Activated CD8-positive, alpha-beta T cell treated with anti-CD3 and anti-CD28 coated beads, Interleukin-2, amount 10 ng/mL, durations not matched to agents 7 days and 5 days (primary cell): Measurements from ENCODE around the gene DUS1L. TPM values are rescaled to one million over a fixed set of nuclear protein-coding genes. Genes with fewer than 3 reads are reported as not detected.

ENCODE experiments used
- ATAC-seq: fragments of 150-1000 bp; cut with Tn5 transposase; one replicate; pipeline ENCODE4 v1.10.0; 2021; ENCODE audit warnings: moderate library complexity
- CTCF ChIA-PET: fragments of 350-600 bp; sonication (Branson Sonifier 250); formaldehyde crosslinking; loops from one replicate; lab custom pipeline; 2021; ENCODE audit warnings: antibody characterized with exemption; lab: Charles Lee
- POLR2A ChIA-PET: fragments of 350-600 bp; sonication (Branson Sonifier 250); formaldehyde crosslinking; loops from one replicate; lab custom pipeline; 2021; ENCODE audit warnings: antibody characterized with exemption; lab: Charles Lee
- DNase-seq: peaks from one replicate; pipeline ENCODE4 v3.0.0-alpha.2; 2020
- H3K27ac Mint-ChIP-seq: one replicate; pipeline ENCODE4 v1.8.0; 2021; ENCODE audit warnings: mild to moderate bottlenecking, mixed read lengths
- H3K27me3 Mint-ChIP-seq: one replicate; pipeline ENCODE4 v1.8.0; 2021; ENCODE audit warnings: low read depth, mixed read lengths
- H3K36me3 Mint-ChIP-seq: one replicate; pipeline ENCODE4 v1.8.0; 2021; ENCODE audit warnings: low read depth, mixed read lengths
- H3K4me1 Mint-ChIP-seq: one replicate; pipeline ENCODE4 v1.8.0; 2021; ENCODE audit warnings: low read depth, mixed read lengths
- H3K4me3 Mint-ChIP-seq: one replicate; pipeline ENCODE4 v1.8.0; 2021; ENCODE audit warnings: mild to moderate bottlenecking, mixed read lengths
- H3K9me3 Mint-ChIP-seq: one replicate; pipeline ENCODE4 v1.8.0; 2022; ENCODE audit warnings: mixed read lengths; ENCODE audit not compliant: insufficient read depth
- total RNA-seq, 2 experiments: library from RNA; stranded (reverse); gene quantifications; one replicate each; pipeline ENCODE4 v1.2.3, GENCODE V29; 2021

Gene DUS1L
- total RNA-seq, 2 experiments from 2014 or later, result 126 to 127 TPM

GRCh38 chr17:82078433-82078832, 12.8 kb upstream of the DUS1L start:
- Mint-ChIP-seq H3K9me3 (no peaks in the 10 kb centered on the region), H3K27ac (no peak overlapping the region), H3K4me1 (no peaks in the 10 kb centered on the region), H3K27me3 (peaks cover 3% of the 10 kb centered on the region), H3K36me3 (peaks cover 18% of the 10 kb centered on the region), H3K4me3 (no peak overlapping the region)
- no peak for ATAC-seq
- POLR2A ChIA-PET, result no interaction called here
- no peak for DNase-seq
- CTCF ChIA-PET, result no interaction called here

GRCh38 chr17:82077617-82078358, 12.2 kb upstream of the DUS1L start:
- no peaks in the 10 kb centered on the region for H3K9me3 Mint-ChIP-seq
- H3K4me1 Mint-ChIP-seq, result no peaks in the 10 kb centered on the region
- ChIA-PET CTCF (no interaction called here), POLR2A (interaction anchor here (1.4 kb wide), 1 partner anchor 12 kb away, joined by 7 read pairs; the partner anchor contains the start of gene DUS1L)
- no peak for DNase-seq
- ATAC-seq, result no peak
- no peak overlapping the region for H3K4me3 Mint-ChIP-seq
- peaks cover 15% of the 10 kb centered on the region for H3K36me3 Mint-ChIP-seq
- H3K27ac Mint-ChIP-seq, result no peak overlapping the region
- peaks cover 3% of the 10 kb centered on the region for H3K27me3 Mint-ChIP-seq

- DNase-seq, result no peak
- Mint-ChIP-seq H3K27ac (no peak overlapping the region), H3K36me3 (peaks cover 13% of the 10 kb centered on the region), H3K27me3 (peaks cover 3% of the 10 kb centered on the region), H3K4me3 (no peak overlapping the region), H3K4me1 (no peaks in the 10 kb centered on the region), H3K9me3 (no peaks in the 10 kb centered on the region)
- ATAC-seq, result no peak
- ChIA-PET CTCF (interaction anchor here (0.5 kb wide), 1 partner anchor 50 kb away, joined by 3 read pairs; no protein-coding TSS in a partner anchor), POLR2A (interaction anchor here (1.3 to 1.4 kb wide), 2 partner anchors 10 to 11 kb away, joined by 4 to 7 read pairs; partner anchors contain the start of gene DUS1L)
These were observed 11.4 kb upstream of the DUS1L start for GRCh38 chr17:82076785-82077591.

- POLR2A ChIA-PET, result interaction anchor here (1.3 kb wide), 1 partner anchor 10 kb away, joined by 4 read pairs; no protein-coding TSS in a partner anchor
- H3K36me3 Mint-ChIP-seq, result peaks cover 13% of the 10 kb centered on the region
These were observed 10.6 kb upstream of the DUS1L start for GRCh38 chr17:82076018-82076784.

GRCh38 chr17:82073446-82073845, 7.8 kb upstream of the DUS1L start:
- DNase-seq, result no peak
- Mint-ChIP-seq H3K27me3 (peaks cover 3% of the 10 kb centered on the region), H3K36me3 (peaks cover 3% of the 10 kb centered on the region), H3K27ac (no peak overlapping the region), H3K4me3 (no peak overlapping the region), H3K4me1 (no peaks in the 10 kb centered on the region), H3K9me3 (no peaks in the 10 kb centered on the region)
- CTCF ChIA-PET, result no interaction called here
- POLR2A ChIA-PET, result no interaction called here
- ATAC-seq, result no peak

More at GRCh38 chr17:82076018-82076784, 10.6 kb upstream of the DUS1L start:
- no peak overlapping the region for H3K27ac Mint-ChIP-seq
- H3K4me3 Mint-ChIP-seq, result no peak overlapping the region
- H3K9me3 Mint-ChIP-seq, result no peaks in the 10 kb centered on the region
- DNase-seq (no peak), ATAC-seq (no peak)
- H3K4me1 Mint-ChIP-seq, result no peaks in the 10 kb centered on the region
- CTCF ChIA-PET, result no interaction called here
- H3K27me3 Mint-ChIP-seq, result peaks cover 3% of the 10 kb centered on the region

DNA sequence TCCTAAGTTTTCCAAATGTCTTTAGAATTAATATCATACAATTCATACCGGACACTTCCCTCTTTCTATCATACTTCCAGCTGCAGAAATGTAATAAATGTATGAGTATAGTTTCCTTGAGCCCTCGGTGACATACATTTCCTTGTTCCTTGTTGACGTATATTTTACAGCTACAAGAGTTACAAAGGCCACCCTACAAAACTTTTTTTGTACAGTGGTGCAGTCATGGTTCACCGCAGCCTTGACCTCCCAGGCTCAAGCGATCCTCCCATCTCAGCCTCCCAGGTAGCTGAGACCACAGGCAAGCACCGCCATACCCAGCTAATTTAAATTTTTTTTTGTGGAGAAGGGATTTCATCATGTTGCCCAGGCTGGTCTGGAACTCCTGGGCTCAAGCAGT, 7.2 kb upstream of the DUS1L start:
- H3K27ac Mint-ChIP-seq, result no peak overlapping the region
- POLR2A ChIA-PET, result no interaction called here
- DNase-seq, result no peak
- no peaks in the 10 kb centered on the region for H3K9me3 Mint-ChIP-seq
- H3K27me3 Mint-ChIP-seq, result peaks cover 3% of the 10 kb centered on the region
- no peak overlapping the region for H3K4me3 Mint-ChIP-seq
- no peak for ATAC-seq
- CTCF ChIA-PET, result interaction anchor here (1.2 kb wide), 1 partner anchor 36 kb away, joined by 3 read pairs; no protein-coding TSS in a partner anchor
- H3K36me3 Mint-ChIP-seq, result no peaks in the 10 kb centered on the region
- H3K4me1 Mint-ChIP-seq, result no peaks in the 10 kb centered on the region

DNA sequence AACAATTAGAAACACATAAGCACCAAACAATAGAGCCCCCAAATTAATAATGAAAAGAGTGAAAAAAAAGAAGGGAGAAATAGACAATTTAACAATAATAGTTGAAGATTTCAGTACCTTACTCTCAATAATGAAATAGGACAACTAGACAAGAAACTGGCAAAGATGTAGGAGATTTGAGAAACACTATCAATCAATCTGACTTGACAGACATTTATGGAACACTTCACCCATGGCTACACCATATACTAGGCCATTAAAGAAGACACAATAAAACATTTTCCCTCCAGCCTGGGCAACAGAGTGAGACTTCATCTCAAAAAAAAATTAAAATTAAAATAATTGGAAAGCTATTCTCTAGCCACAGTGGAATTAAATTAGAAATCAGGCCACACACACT, 5.0 kb upstream of the DUS1L start:
- POLR2A ChIA-PET, result no interaction called here

GRCh38 chr17:82065193-82065637, 389 bp downstream of the DUS1L start:
- Mint-ChIP-seq H3K27ac (peak overlapping the region; percentile 72), H3K9me3 (no peaks in the 10 kb centered on the region), H3K27me3 (no peaks in the 10 kb centered on the region), H3K4me1 (peaks cover 19% of the 10 kb centered on the region), H3K4me3 (peak overlapping the region; percentile 70), H3K36me3 (peaks cover under 1% of the 10 kb centered on the region)
- CTCF ChIA-PET, result interaction anchor here (2.2 kb wide), 1 partner anchor 28 kb away, joined by 11 read pairs; the partner anchor contains the start of gene DCXR
- POLR2A ChIA-PET, result interaction anchor here (0.6 to 2.2 kb wide), 6 partner anchors 12 to 104 kb away, joined by 3 to 7 read pairs (median 4); partner anchors contain the start of genes DCXR and GPS1
- DNase-seq (no peak), ATAC-seq (peak; percentile 62)

More for the DNA sequence above, 5.0 kb upstream of the DUS1L start:
- DNase-seq, result no peak
- CTCF ChIA-PET, result interaction anchor here (2.3 kb wide), 1 partner anchor 33 kb away, joined by 6 read pairs; the partner anchor contains the start of gene DCXR
- Mint-ChIP-seq H3K9me3 (no peaks in the 10 kb centered on the region), H3K27me3 (peaks cover 3% of the 10 kb centered on the region), H3K27ac (no peak overlapping the region), H3K36me3 (no peaks in the 10 kb centered on the region), H3K4me1 (peaks cover 7% of the 10 kb centered on the region), H3K4me3 (no peak overlapping the region)
- ATAC-seq, result no peak

DNA sequence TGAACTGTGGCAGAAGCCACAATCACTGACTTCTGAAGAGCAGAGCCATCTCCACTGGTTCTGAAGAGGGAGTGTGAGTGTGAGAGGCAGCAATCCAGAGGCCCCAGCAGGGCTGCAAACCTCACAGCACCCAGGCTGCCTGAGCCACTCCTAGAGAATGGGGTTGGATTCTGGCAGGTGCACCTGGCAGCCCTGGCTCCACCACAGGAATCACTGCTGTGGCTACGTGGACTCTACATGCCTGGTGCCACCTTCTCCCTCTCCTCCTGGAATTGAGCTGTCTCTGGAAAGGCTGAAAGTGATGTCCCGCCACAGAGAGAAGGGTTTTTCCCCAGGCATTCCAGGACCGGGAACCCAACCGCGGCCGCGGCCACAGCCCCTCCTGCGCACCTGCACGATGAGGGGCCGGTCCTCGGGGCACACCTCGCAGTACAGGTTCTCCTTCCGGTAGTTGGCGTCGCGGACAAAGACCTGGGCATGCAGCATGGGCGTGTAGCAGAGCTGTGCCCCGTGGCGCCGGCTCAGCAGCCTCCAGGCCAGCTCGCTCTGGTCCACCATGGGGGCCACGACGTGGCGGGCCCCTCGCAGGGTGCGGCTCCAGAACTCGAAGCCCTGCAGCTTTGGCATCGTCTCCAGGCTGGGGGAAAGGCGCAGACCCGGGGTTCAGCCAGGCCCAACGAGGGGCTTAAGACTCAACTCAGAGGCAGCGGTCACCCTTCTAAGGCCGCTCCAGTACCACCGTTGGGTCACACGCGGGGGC, 991 bp downstream of the DUS1L start:
- Mint-ChIP-seq H3K4me1 (peaks cover 19% of the 10 kb centered on the region), H3K9me3 (no peaks in the 10 kb centered on the region), H3K36me3 (peaks cover 2% of the 10 kb centered on the region), H3K27me3 (no peaks in the 10 kb centered on the region), H3K4me3 (peak overlapping the region; percentile 70), H3K27ac (peak overlapping the region; percentile 72)
- DNase-seq (no peak), ATAC-seq (no peak)
- ChIA-PET POLR2A (interaction anchor here (0.9 to 2.2 kb wide), 4 partner anchors 14 to 105 kb away, joined by 3 to 6 read pairs (median 4); partner anchors contain the start of gene DCXR), CTCF (interaction anchor here (1.2 to 2.2 kb wide), 2 partner anchors 27 kb away, joined by 3 to 11 read pairs; partner anchors contain the start of gene DCXR)
